ENCODE data around the gene CCDC51.
A peak's percentile ranks its signal among the peaks of the same experiment; 100 is the strongest.
"Not testable (repeated sequence)": the region's sequence is repeated elsewhere in the genome, so short reads cannot be mapped to it uniquely, and the experiment has no call there.

CCDC51 gene

DNA sequence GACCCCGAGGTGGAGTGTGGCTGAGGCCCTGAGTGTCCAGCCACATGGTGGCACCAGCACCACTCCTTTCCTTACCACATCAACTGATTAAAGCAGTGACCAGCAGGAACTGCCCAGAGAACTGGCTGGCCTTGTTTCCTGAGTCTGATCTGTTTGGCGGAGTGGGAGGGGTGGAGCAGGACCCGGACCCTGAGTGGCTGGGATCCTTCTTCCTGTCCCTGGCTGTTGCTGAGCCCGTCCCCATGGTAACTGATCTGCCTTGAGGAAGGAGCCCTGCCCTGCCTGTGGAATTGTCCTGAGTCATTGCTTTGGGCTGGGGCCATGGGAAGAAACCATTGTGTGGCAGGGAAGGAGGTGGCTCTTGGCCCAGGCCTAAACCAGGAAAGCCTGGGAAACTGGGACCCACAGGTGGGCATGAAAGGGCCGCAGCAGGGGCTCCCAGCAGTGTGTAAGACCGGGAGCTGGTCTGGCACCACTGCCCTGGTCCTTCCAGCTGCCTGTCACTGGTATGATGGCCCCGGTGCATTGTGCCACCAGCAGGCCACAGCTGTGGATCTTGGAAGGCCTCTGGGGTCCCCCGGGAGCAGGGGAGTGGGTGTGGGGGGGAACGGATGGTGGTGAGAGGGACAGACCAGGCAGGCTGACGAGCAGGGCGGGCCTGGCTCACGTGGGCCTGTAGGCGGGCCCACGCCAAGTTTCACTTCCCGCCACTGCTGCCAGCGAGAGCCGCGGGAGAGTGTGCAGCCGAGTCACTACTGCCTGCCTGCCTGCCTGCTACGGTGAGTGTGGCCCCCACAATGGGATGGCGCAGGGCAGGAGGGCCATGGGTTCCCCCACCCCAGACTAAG lies 25.8 kb upstream of the CCDC51 start:
- DNase-seq (ENCODE audit: low spot score): peak; percentile 100

DNA sequence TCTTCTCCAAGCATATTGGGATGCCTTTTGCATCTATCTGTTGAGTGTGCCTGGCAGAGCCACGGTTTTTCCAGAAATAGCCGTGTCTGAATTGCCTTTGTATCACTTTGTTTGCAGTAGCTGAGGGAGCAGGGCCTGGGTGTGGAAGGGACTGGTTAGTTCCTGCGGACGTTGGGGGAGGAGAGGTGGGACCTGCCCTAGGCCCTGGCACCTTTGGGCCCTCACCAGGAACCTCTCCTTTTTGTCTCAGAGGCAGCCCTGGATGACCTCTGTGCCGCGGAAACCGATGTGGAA lies 25.3 kb upstream of the CCDC51 start:
- DNase-seq (ENCODE audit: low spot score): no peak

DNA sequence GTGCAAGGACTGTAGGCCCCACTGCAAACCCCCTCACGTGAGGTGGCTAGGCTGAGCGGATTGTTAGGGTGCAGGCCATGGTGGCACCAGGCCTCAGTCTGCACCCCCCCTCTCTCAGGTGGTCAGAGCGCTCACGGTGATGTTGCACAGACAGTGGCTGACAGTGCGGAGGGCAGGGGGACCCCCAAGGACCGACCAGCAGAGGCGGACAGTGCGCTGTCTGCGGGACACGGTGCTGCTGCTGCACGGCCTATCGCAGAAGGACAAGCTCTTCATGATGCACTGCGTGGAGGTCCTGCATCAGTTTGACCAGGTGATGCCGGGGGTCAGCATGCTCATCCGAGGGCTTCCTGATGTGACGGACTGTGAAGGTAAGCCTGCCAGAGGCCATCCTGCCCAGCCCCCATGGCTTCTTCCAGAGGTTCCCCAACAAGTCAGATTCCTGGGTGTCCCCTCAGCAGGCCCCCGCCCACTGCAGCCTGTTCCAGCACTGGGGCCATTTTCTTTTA lies 24.8 kb upstream of the CCDC51 start:
- no peak for DNase-seq (ENCODE audit: low spot score)

DNA sequence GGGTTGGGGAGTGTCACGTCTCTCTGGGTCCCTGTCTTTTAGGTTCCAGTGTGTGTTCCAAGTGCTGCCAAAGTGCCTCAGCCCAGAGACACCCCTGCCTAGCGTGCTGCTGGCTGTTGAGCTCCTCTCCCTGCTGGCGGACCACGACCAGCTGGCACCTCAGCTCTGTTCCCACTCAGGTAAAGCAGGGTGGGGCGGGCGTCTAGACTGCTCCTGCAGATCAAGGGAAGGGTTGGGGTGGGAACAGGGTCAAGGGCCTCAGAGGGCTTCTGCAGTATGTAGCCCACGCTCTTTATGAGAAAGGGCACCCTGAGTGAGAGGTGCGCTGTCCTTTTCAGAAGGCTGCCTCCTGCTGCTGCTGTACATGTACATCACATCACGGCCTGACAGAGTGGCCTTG lies 23.8 kb upstream of the CCDC51 start:
- DNase-seq (ENCODE audit: low spot score): no peak

- DNase-seq (ENCODE audit: low spot score): not testable (repeated sequence)
Measured at GRCh38 chr3:48461767-48462166, 21.8 kb upstream of the CCDC51 start.

- no peak for DNase-seq (ENCODE audit: low spot score)
Measured at GRCh38 chr3:48460517-48460902, 20.6 kb upstream of the CCDC51 start.

GRCh38 chr3:48459773-48460516 lies 20.0 kb upstream of the CCDC51 start:
- DNase-seq (ENCODE audit: low spot score): no peak

DNA sequence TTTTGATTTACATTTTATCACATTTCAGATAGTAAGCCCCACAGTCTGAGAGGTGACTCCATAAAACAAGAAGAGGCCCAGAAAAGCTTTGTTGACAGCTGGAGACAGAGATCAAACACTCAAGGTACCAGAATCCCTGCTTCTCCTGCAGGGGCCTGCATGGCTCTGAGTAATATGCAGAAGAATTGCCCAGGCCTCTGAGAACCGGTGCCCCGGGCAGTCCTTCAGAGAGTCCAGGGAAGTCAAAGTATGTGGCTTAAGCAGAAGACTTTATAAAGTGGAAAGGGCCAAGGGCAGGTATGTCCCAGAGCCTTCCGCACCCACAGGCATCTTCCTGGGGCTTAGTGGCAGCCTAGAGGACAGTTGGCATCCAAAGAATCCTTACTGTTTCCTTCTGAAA lies 19.4 kb upstream of the CCDC51 start:
- no peak for DNase-seq (ENCODE audit: low spot score)

DNA sequence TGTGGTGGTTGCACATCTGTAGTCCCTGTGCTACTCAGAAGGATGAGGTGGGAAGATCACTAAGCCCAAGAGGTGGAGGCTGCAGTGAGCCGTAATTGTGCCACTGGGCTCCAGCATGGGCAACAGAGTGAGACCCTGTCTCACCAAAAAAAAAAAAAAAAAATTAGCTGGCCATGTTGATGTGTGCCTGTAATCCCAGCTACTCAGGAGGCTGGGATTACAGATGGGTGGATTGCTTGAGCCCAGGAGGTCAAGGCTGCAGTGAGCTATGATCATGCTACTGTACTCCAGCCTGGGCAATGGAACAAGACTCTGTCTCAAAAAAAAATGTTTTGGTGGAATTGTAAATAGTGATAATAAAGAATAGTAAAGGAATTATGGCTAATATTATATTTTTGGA lies 16.5 kb upstream of the CCDC51 start:
- DNase-seq (ENCODE audit: low spot score): no peak

GRCh38 chr3:48451270-48451669 lies 11.4 kb upstream of the CCDC51 start:
- DNase-seq (ENCODE audit: low spot score): no peak

GRCh38 chr3:48446425-48447193 lies 6.7 kb upstream of the CCDC51 start, which contains the start of gene ATRIP:
TSS of gene ATRIP (plus strand) at chr3:48446737. CDS start at chr3:48446846, 109 bp downstream.
- DNase-seq (ENCODE audit: low spot score): peak; percentile 78

GRCh38 chr3:48446043-48446424 lies 6.1 kb upstream of the CCDC51 start:
- no peak for DNase-seq (ENCODE audit: low spot score)

- no peak for DNase-seq (ENCODE audit: low spot score)
Measured at GRCh38 chr3:48445277-48445882, 5.5 kb upstream of the CCDC51 start.

- DNase-seq (ENCODE audit: low spot score): no peak
Measured at GRCh38 chr3:48441940-48442339, 2.0 kb upstream of the CCDC51 start.

DNA sequence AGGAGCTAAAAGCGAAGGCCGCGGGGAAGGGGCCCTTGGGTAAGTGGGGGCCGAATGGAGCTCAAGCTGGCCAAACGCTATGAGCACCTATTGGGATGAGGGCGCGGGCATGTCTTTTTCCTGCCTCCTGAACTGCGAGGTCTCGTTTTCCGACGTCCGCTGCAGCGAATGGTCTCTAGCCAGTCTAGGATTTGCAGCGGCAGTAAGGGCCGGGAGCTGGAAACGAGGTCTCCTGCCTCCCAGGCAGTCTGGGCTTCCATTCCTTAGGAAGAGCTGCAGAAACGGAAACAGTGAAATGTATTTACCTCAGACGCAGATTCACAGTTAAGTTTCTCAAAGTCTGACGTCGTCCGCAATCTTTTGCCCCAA lies 655 bp upstream of the CCDC51 start:
- no peak for DNase-seq (ENCODE audit: low spot score)

- no peak for DNase-seq (ENCODE audit: low spot score)
Measured at GRCh38 chr3:48437812-48438211, 2.1 kb downstream of the CCDC51 start.

- DNase-seq (ENCODE audit: low spot score): no peak
Measured at GRCh38 chr3:48436855-48437254, 3.1 kb downstream of the CCDC51 start.

GRCh38 chr3:48436477-48436787 lies 3.5 kb downstream of the CCDC51 start:
- no peak for DNase-seq (ENCODE audit: low spot score)

GRCh38 chr3:48435774-48436476 lies 4.0 kb downstream of the CCDC51 start:
- peak; percentile 93 for DNase-seq (ENCODE audit: low spot score)

DNA sequence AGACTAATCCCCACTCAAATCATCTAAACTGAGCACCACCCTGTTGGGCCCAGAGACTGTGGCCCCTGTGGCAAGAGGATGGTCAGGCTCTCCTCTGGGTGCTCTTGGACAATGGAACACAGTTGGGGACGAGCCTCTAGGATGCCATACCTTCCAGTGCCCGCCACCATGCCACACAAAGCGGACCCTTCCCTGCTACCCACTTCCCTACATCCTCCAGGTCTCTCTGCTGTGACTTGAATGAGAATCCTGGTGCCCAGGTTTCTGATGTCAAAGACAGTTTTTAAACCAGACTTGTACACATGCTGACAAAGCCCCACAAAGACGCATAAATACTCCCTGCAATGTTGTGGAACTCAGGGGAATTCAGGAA lies 4.7 kb downstream of the CCDC51 start:
- DNase-seq (ENCODE audit: low spot score): no peak

DNA sequence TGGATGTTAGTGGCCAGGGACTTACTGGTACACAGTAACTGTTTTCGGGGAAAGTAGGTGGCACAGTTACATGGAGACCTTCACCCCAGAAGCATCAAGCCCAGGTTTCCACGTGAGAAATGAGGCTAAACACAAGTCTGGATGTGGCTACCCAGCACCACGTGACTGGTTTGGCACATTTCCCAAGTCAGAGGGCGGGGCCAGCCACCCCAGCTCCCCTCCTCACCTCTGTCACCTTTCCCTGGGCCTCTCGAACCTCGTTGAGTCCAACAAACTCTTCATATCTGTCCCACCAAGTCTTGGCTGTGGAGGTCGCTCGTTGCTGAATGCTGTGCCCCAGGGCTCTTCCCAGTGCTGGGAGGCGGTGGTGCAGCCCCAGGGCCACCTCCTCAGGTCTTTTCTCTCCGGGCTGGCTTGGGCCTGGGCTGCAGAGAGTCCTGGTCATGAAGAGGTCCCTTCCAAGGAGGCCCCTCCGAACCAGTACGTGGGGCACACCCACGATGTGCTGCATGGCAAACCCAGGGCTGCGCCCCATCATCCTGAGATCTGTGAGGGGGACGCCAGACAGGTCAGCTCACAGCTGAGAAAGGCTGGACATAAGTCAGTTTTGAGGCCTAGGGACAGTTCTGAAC lies 5.2 kb downstream of the CCDC51 start:
- no peak for DNase-seq (ENCODE audit: low spot score)

All from pons (tissue), 1 donor.